Caco-2 (cell line): ENCODE measurements around the gene RPLP2. TPM values are rescaled to one million over a fixed set of nuclear protein-coding genes. Genes with fewer than 3 reads are reported as not detected.

Experiments
- BruUV-seq: library from RNA; stranded (reverse); fragments of 400-500 nt; replicated peaks from 2 replicates; lab custom pipeline; 2021; lab: Mats Ljungman, UMichigan
- CTCF ChIA-PET: fragments of 300-600 bp; sonication (Branson Sonifier 250); formaldehyde crosslinking; loops from one replicate; lab custom pipeline; 2022; ENCODE audit warnings: antibody characterized with exemption; lab: Charles Lee
- POLR2A ChIA-PET: fragments of 300-600 bp; sonication (Branson Sonifier 250); formaldehyde crosslinking; loops from one replicate; lab custom pipeline; 2022; ENCODE audit warnings: antibody characterized with exemption; lab: Charles Lee
- DNase-seq, 2 experiments: peaks; one replicate each; pipeline versions ENCODE4 v3.0.0 to v3.0.0-alpha.2; 2020 to 2022
- H3K27me3 ChIP-seq: replicated peaks from 2 replicates; pipeline ENCODE4 v1.6.0; 2011; ENCODE audit warnings: low read length; ENCODE audit not compliant: control insufficient read depth, insufficient read depth
- H3K36me3 ChIP-seq: 2 replicates; pipeline ENCODE4 v1.5.1; 2011; ENCODE audit warnings: low read length; ENCODE audit not compliant: control insufficient read depth, insufficient read depth
- H3K4me1 ChIP-seq: fragments of 250-450 bp; sonication (Bioruptor Pico); 2 replicates; pipeline ENCODE4 v1.5.1; 2020; ENCODE audit warnings: mild to moderate bottlenecking
- H3K4me3 ChIP-seq: 2 replicates; pipeline ENCODE4 v1.5.1; 2011; ENCODE audit warnings: low read depth, mild to moderate bottlenecking, control low read depth, low read length
- H3K9me3 ChIP-seq: fragments of 250-450 bp; sonication (Bioruptor Pico); 2 replicates; pipeline ENCODE4 v1.5.1; 2020; ENCODE audit warnings: mild to moderate bottlenecking, moderate library complexity
- H3K27ac Mint-ChIP-seq: one replicate; pipeline ENCODE4 v1.8.0; 2022; ENCODE audit warnings: mixed read lengths; ENCODE audit not compliant: unreplicated experiment
- H3K27me3 Mint-ChIP-seq: one replicate; pipeline ENCODE4 v1.8.0; 2022; ENCODE audit warnings: mixed read lengths; ENCODE audit not compliant: insufficient read depth, unreplicated experiment
- H3K36me3 Mint-ChIP-seq: one replicate; pipeline ENCODE4 v1.8.0; 2022; ENCODE audit warnings: mild to moderate bottlenecking, mixed read lengths; ENCODE audit not compliant: insufficient read depth, unreplicated experiment
- H3K4me1 Mint-ChIP-seq: one replicate; pipeline ENCODE4 v1.8.0; 2022; ENCODE audit warnings: low read depth, mixed read lengths; ENCODE audit not compliant: unreplicated experiment
- H3K4me3 Mint-ChIP-seq: one replicate; pipeline ENCODE4 v1.8.0; 2022; ENCODE audit warnings: mild to moderate bottlenecking, moderate library complexity, mixed read lengths; ENCODE audit not compliant: unreplicated experiment
- H3K9me3 Mint-ChIP-seq: one replicate; pipeline ENCODE4 v1.8.0; 2022; ENCODE audit warnings: mixed read lengths; ENCODE audit not compliant: unreplicated experiment
- intact Hi-C: fragments of 100-400 bp; cut with micrococcal nuclease; formaldehyde crosslinking; loops from one replicate; pipeline ENCODE4 v1.10.0; 2022; ENCODE audit not compliant: unreplicated experiment
- total RNA-seq: library from RNA; stranded (reverse); gene quantifications from 2 replicates; pipeline ENCODE4 v1.2.3, GENCODE V29; 2022
- TF ChIP-seq, protein P1 (sequence below), 2 experiments: fragments of 200-600 bp in 1 of 2; IDR thresholded peaks; 1 replicate in 1 of 2; 2 replicates in 1 of 2; pipeline versions ENCODE4 v1.5.1 to v1.8.0; 2011 to 2022; ENCODE audit warnings: antibody characterized with exemption in 1 of 2, control low read depth in 1 of 2, inconsistent platforms in 1 of 2, low read depth in 1 of 2, low read length in 1 of 2, mild to moderate bottlenecking in 1 of 2, moderate library complexity in 1 of 2; ENCODE audit not compliant: insufficient read depth in 1 of 2, severe bottlenecking in 1 of 2, unreplicated experiment in 1 of 2

Gene RPLP2
- total RNA-seq, 1 experiment from 2014 or later, result 2,622 TPM

DNA sequence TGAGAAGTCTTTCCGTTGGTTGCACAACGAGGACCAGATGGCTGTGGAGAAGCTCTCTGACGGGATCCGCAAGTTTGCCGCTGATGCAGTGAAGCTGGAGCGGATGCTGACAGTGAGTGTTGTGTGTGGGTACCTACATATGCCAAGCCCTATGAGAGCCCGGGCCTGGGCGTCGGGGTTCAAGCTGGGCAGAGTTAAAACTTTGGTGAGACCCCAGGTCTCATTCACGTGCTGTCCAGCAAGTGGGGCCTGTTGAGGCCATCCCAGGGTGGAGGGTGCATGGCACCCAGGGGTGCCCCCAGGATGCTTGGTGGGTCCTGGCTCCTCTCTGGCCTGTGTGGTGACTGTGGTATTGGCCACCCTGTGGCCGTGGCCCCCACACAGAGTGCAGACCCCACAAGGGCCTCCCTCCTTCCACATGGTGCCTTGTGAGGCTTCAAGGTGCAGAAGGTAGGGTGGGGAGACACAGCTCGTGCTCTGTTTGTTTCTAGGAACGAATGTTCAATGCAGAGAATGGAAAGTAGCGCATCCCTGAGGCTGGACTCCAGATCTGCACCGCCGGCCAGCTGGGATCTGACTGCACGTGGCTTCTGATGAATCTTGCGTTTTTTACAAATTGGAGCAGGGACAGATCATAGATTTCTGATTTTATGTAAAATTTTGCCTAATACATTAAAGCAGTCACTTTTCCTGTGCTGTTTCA is 45.3 kb upstream of the RPLP2 start:
- Mint-ChIP-seq H3K36me3 (peaks cover 89% of the 10 kb centered on the region), H3K4me1 (no peaks in the 10 kb centered on the region), H3K4me3 (no peak overlapping the region), H3K9me3 (no peaks in the 10 kb centered on the region), H3K27me3 (no peaks in the 10 kb centered on the region), H3K27ac (peak overlapping the region; percentile 48)
- no peaks in the 10 kb centered on the region for H3K9me3 ChIP-seq
- peaks cover 15% of the 10 kb centered on the region for H3K36me3 ChIP-seq
- no peak overlapping the region for H3K4me3 ChIP-seq
- ChIA-PET CTCF (interaction anchor here (0.7 kb wide), 1 partner anchor 8 kb away, joined by 3 read pairs; no protein-coding TSS in a partner anchor), POLR2A (interaction anchor here (0.5 to 1.3 kb wide), 2 partner anchors 13 to 60 kb away, joined by 4 to 7 read pairs; partner anchors contain the start of gene GATD1)
- no peaks in the 10 kb centered on the region for H3K4me1 ChIP-seq
- TF ChIP-seq, protein P1, sequence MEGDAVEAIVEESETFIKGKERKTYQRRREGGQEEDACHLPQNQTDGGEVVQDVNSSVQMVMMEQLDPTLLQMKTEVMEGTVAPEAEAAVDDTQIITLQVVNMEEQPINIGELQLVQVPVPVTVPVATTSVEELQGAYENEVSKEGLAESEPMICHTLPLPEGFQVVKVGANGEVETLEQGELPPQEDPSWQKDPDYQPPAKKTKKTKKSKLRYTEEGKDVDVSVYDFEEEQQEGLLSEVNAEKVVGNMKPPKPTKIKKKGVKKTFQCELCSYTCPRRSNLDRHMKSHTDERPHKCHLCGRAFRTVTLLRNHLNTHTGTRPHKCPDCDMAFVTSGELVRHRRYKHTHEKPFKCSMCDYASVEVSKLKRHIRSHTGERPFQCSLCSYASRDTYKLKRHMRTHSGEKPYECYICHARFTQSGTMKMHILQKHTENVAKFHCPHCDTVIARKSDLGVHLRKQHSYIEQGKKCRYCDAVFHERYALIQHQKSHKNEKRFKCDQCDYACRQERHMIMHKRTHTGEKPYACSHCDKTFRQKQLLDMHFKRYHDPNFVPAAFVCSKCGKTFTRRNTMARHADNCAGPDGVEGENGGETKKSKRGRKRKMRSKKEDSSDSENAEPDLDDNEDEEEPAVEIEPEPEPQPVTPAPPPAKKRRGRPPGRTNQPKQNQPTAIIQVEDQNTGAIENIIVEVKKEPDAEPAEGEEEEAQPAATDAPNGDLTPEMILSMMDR (IDR thresholded peaks at IDR 0.05; ENCODE audit: insufficient read depth in 1 of 2, low read depth in 1 of 2, low read length in 1 of 2, severe bottlenecking in 1 of 2, unreplicated experiment in 1 of 2), result no peak
- BruUV-seq, result TSS peak; percentile 17
- intact Hi-C loops, result no loop called here
- DNase-seq, result no peak
- no peaks in the 10 kb centered on the region for H3K27me3 ChIP-seq

DNA sequence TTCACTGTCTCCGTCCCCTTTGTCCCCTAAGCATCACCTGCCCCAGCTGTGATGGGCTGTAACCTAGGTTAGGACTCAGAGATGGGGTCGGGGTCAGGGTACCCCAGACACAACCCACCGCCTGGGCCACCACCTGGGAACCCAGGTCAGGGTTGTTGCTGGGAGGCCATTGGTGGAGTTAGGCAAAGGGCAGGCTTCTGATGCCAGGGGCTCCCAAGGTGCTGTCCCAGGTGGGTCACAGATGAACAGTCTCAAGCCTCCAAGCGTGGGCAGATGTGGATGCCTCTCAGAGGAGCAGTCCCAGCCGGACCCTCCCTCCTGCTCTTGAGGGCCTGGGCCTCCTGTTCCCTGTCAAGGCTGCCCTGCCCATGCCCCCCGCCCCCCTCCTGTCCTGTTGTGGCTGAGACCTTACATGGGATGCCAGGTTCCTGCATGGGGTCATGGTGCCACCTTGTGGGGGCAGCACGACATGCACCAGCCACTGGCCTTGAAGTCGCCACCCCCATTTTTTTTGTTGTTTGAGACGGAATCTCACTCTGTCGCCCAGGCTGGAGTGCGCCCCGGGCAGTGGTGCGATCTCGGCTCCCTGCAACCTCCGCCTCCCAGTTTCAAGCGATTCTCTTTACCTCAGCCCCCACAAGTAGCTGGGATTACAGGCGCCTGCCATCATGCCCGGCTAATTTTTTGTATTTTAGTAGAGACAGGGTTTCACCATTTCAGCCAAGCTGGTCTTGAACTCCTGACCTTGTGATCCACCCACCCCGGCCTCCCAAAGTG is 44.6 kb upstream of the RPLP2 start:
- Mint-ChIP-seq H3K27me3 (no peaks in the 10 kb centered on the region), H3K9me3 (no peaks in the 10 kb centered on the region), H3K27ac (peak overlapping the region; percentile 48), H3K36me3 (peaks cover 89% of the 10 kb centered on the region), H3K4me1 (no peaks in the 10 kb centered on the region), H3K4me3 (no peak overlapping the region)
- peak; percentile 74 to 78 for DNase-seq
- CTCF ChIA-PET, result interaction anchor here (0.7 kb wide), 1 partner anchor 9 kb away, joined by 3 read pairs; no protein-coding TSS in a partner anchor
- POLR2A ChIA-PET, result interaction anchor here (0.5 kb wide), 1 partner anchor 12 kb away, joined by 7 read pairs; the partner anchor contains the start of gene GATD1
- Histone ChIP-seq H3K4me3 (no peak overlapping the region), H3K4me1 (no peaks in the 10 kb centered on the region), H3K27me3 (no peaks in the 10 kb centered on the region), H3K9me3 (no peaks in the 10 kb centered on the region), H3K36me3 (peaks cover 13% of the 10 kb centered on the region)
- BruUV-seq, result no TSS peak
- intact Hi-C loops, result no loop called here
- TF ChIP-seq, protein P1 (IDR thresholded peaks at IDR 0.05; ENCODE audit: insufficient read depth in 1 of 2, low read depth in 1 of 2, low read length in 1 of 2, severe bottlenecking in 1 of 2, unreplicated experiment in 1 of 2), result peak; percentile 63 to 66

DNA sequence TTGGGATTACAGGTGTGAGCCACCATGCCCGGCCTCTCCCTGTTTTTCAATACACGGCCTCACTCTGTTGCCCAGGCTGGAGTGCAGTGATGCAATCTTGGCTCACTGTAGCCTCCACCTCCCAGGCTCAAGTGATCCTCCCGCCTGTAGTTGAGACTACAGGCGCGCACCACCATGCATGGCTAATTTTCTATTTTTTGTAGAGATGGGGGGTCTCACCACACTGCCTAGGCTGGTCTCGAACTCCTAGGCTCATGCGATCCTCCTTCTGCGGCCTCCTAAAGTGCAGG is 44.0 kb upstream of the RPLP2 start:
- H3K4me1 ChIP-seq, result no peaks in the 10 kb centered on the region
- H3K9me3 Mint-ChIP-seq, result no peaks in the 10 kb centered on the region
- no peaks in the 10 kb centered on the region for H3K27me3 Mint-ChIP-seq
- peaks cover 13% of the 10 kb centered on the region for H3K36me3 ChIP-seq
- DNase-seq, result peak in 1 of 2 experiments; percentile 22
- H3K36me3 Mint-ChIP-seq, result peaks cover 89% of the 10 kb centered on the region
- no peak overlapping the region for H3K4me3 Mint-ChIP-seq
- ChIA-PET CTCF (interaction anchor here (0.6 kb wide), 1 partner anchor 809 kb away, joined by 3 read pairs; no protein-coding TSS in a partner anchor), POLR2A (no interaction called here)
- no TSS peak for BruUV-seq
- TF ChIP-seq, protein P1 (IDR thresholded peaks at IDR 0.05; ENCODE audit: insufficient read depth in 1 of 2, low read depth in 1 of 2, low read length in 1 of 2, severe bottlenecking in 1 of 2, unreplicated experiment in 1 of 2), result no peak
- H3K4me3 ChIP-seq, result no peak overlapping the region
- intact Hi-C loops, result no loop called here
- H3K9me3 ChIP-seq, result no peaks in the 10 kb centered on the region
- no peak overlapping the region for H3K27ac Mint-ChIP-seq
- H3K27me3 ChIP-seq, result no peaks in the 10 kb centered on the region
- H3K4me1 Mint-ChIP-seq, result no peaks in the 10 kb centered on the region
